ENCODE measurements around the gene GSN. TPM values are rescaled to one million over a fixed set of nuclear protein-coding genes. Genes with fewer than 3 reads are reported as not detected.

The GSN gene
- total RNA-seq, 1 experiment from 2014 or later = 278 TPM

GRCh38 chr9:121376214-121376830 lies 108.4 kb downstream of the GSN start:
- ChIA-PET POLR2A (no interaction called here), CTCF (interaction anchor here (1.5 kb wide), 1 partner anchor 56 kb away, joined by 6 read pairs; no protein-coding TSS in a partner anchor)
- peaks cover 18% of the 10 kb centered on the region for H3K4me1 ChIP-seq (ENCODE audit: control insufficient read depth, insufficient read depth, low read length)
- in situ Hi-C loops (cut with HindIII; ENCODE audit: low pct_unique_long_range_greater_than_20kb, low sequenced_read_pairs) (no loop called here), intact Hi-C loops (cut with micrococcal nuclease; ENCODE audit: unreplicated experiment) (no loop called here)
- H3K27ac ChIP-seq (ENCODE audit: low read length) = no peak overlapping the region
- DNase-seq (ENCODE audit: low read depth, low spot score) = no peak
- ATAC-seq = no peak
- no peaks in the 10 kb centered on the region for H3K27me3 ChIP-seq (ENCODE audit: control insufficient read depth, insufficient read depth, low read length)
- TF ChIP-seq POLR2AphosphoS5 (IDR thresholded peaks at IDR 0.05; ENCODE audit: low read depth, low read length) = no peak
- TF ChIP-seq REST (IDR thresholded peaks at IDR 0.05; ENCODE audit: insufficient read depth in 1 of 2, low read depth in 2 of 2, low read length in 1 of 2) = no peak
- TF ChIP-seq, protein P1, sequence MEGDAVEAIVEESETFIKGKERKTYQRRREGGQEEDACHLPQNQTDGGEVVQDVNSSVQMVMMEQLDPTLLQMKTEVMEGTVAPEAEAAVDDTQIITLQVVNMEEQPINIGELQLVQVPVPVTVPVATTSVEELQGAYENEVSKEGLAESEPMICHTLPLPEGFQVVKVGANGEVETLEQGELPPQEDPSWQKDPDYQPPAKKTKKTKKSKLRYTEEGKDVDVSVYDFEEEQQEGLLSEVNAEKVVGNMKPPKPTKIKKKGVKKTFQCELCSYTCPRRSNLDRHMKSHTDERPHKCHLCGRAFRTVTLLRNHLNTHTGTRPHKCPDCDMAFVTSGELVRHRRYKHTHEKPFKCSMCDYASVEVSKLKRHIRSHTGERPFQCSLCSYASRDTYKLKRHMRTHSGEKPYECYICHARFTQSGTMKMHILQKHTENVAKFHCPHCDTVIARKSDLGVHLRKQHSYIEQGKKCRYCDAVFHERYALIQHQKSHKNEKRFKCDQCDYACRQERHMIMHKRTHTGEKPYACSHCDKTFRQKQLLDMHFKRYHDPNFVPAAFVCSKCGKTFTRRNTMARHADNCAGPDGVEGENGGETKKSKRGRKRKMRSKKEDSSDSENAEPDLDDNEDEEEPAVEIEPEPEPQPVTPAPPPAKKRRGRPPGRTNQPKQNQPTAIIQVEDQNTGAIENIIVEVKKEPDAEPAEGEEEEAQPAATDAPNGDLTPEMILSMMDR (IDR thresholded peaks at IDR 0.05) = no peak; the same call in 1 of the 2 replicates
- no peak for TF ChIP-seq SIN3A (IDR thresholded peaks at IDR 0.05; ENCODE audit: borderline replicate concordance, insufficient read depth, low read depth, low read length)
- no peak for TF ChIP-seq TCF7L2 (IDR thresholded peaks at IDR 0.05; ENCODE audit: low read depth, low read length)
- no peaks in the 10 kb centered on the region for H3K9me3 ChIP-seq (ENCODE audit: control insufficient read depth, insufficient read depth, low read depth, low read length)
- H3K4me3 ChIP-seq (ENCODE audit: low read depth in 2 of 2, low read length in 2 of 2) = no peak overlapping the region
- BruUV-seq (replicated peaks) = no TSS peak
- H3K36me3 ChIP-seq (ENCODE audit: control insufficient read depth, insufficient read depth, low read length) = no peaks in the 10 kb centered on the region

GRCh38 chr9:121380846-121381245 lies 112.9 kb downstream of the GSN start:
- no TSS peak for BruUV-seq (replicated peaks)
- Histone ChIP-seq H3K4me3 (ENCODE audit: low read depth in 2 of 2, low read length in 2 of 2) (no peak overlapping the region), H3K4me1 (ENCODE audit: control insufficient read depth, insufficient read depth, low read length) (no peaks in the 10 kb centered on the region), H3K27me3 (ENCODE audit: control insufficient read depth, insufficient read depth, low read length) (no peaks in the 10 kb centered on the region), H3K36me3 (ENCODE audit: control insufficient read depth, insufficient read depth, low read length) (no peaks in the 10 kb centered on the region), H3K27ac (ENCODE audit: low read length) (no peak overlapping the region), H3K9me3 (ENCODE audit: control insufficient read depth, insufficient read depth, low read depth, low read length) (no peaks in the 10 kb centered on the region)
- DNase-seq (ENCODE audit: low read depth, low spot score) (no peak), ATAC-seq (no peak)
- ChIA-PET POLR2A (no interaction called here), CTCF (interaction anchor here (0.6 kb wide), 1 partner anchor 59 kb away, joined by 3 read pairs; no protein-coding TSS in a partner anchor)
- intact Hi-C loops (cut with micrococcal nuclease; ENCODE audit: unreplicated experiment) = no loop called here
- TF ChIP-seq REST (IDR thresholded peaks at IDR 0.05; ENCODE audit: insufficient read depth in 1 of 2, low read depth in 2 of 2, low read length in 1 of 2) = no peak
- no peak for TF ChIP-seq SIN3A (IDR thresholded peaks at IDR 0.05; ENCODE audit: borderline replicate concordance, insufficient read depth, low read depth, low read length)
- TF ChIP-seq, protein P1 (IDR thresholded peaks at IDR 0.05) = no peak
- no peak for TF ChIP-seq TCF7L2 (IDR thresholded peaks at IDR 0.05; ENCODE audit: low read depth, low read length)
- no peak for TF ChIP-seq POLR2AphosphoS5 (IDR thresholded peaks at IDR 0.05; ENCODE audit: low read depth, low read length)
- in situ Hi-C loops (cut with HindIII; ENCODE audit: low pct_unique_long_range_greater_than_20kb, low sequenced_read_pairs) = no loop called here
